NK-92 (cell line): ENCODE measurements around the gene PCDHGB3.
"Not testable (repeated sequence)": the region's sequence is repeated elsewhere in the genome, so short reads cannot be mapped to it uniquely, and the experiment has no call there.

Experiments used
- DNase-seq: peaks from one replicate; lab custom pipeline; 2025; ENCODE audit not compliant: unreplicated experiment; lab: John Stamatoyannopoulos, UW

Gene PCDHGB3

DNA sequence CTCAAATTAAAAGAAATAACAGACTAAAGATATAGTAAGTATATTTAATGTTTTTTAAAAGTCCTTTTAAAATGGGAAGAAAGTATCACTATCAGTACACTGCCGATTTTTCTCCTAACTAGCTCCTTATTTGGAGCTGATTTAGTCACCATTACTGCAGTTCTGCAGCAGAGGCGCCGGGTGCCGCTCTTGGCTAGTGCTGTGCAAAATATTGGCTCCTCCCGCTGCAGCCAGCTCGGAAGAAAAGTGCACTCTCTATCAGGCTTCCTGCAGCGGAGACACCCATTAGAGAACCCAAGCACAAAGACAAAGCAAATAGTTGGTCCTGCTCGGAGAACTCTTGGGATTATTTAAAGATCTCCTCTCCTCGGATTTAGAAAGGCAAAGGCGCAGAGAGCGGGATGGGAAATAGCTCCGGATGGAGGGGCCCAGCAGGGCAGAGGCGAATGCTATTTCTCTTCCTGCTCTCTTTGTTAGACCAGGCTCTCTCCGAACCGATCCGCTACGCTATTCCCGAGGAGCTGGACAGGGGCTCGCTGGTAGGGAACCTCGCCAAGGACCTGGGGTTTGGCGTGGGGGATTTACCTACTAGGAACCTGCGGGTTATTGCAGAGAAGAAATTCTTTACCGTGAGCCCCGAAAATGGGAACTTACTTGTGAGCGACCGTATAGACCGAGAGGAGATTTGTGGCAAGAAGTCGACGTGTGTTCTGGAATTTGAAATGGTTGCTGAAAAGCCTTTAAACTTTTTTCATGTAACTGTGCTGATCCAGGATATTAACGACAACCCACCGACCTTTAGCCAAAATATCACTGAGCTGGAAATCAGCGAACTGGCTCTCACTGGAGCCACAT lies at the start of gene PCDHGB3:
PCDHGB3 (plus strand) TSS at position 249 of the 855 bp plus-strand sequence; CDS start at position 402, 153 bp downstream.
- DNase-seq = no peak

DNA sequence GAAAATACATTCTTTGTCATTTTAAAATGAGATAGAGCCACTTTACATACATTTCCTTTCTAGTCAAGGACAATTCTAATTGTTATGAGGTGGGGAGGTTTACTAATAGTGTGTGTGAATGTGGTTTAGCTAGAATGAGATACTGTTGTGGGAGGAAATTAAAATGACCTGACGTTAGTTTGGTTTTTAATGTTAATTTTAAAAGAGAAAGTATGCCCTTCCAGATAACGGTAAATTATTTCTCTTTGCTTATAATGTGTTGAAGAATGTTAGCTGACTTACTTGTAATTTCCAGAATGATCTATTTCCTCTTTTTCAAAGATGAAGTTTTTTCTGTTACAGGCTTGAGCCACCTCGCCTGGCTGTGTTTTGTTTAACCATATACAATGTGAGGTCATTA lies 47.8 kb upstream of the PCDHGB3 start:
- no peak for DNase-seq

- DNase-seq = no peak
These were observed 43.8 kb upstream of the PCDHGB3 start for GRCh38 chr5:141326088-141326854.

DNA sequence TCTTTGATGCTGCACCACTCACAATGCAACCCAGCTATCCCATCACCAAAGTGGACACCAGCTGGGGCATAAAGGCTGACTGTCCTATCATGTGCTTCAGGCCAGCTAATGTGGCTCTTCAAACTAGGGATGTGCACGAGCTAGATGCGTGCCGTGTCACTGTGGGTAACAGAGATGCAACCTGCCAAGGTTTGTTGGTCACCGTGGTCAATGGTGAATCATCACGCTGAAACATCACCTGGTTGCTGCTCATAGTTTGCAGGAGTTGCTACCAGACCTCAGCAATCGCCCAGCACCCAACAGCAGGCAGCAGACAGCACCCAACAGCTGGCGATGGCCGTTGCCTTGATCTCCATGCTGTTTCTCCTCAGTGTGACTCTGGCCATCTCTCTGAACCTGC lies 41.8 kb upstream of the PCDHGB3 start:
- DNase-seq = no peak

GRCh38 chr5:141330299-141331080 lies 39.6 kb upstream of the PCDHGB3 start, which contains the start of gene PCDHGA1:
PCDHGA1 (plus strand) TSS chr5:141330514.
- DNase-seq = no peak

DNA sequence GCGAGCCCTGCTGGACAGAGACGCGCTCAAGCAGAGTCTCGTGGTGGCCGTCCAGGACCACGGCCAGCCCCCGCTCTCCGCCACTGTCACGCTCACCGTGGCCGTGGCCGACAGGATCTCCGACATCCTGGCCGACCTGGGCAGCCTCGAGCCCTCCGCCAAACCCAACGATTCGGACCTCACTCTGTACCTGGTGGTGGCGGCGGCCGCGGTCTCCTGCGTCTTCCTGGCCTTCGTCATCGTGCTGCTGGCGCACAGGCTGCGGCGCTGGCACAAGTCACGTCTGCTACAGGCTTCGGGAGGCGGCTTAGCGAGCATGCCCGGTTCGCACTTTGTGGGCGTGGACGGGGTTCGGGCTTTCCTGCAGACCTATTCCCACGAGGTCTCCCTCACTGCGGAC lies 37.5 kb upstream of the PCDHGB3 start:
- not testable (repeated sequence) for DNase-seq

- DNase-seq = no peak
These were observed 31.3 kb upstream of the PCDHGB3 start, which contains the start of gene PCDHGA2 for GRCh38 chr5:141338538-141339306. PCDHGA2 (plus strand) TSS chr5:141338760.

DNA sequence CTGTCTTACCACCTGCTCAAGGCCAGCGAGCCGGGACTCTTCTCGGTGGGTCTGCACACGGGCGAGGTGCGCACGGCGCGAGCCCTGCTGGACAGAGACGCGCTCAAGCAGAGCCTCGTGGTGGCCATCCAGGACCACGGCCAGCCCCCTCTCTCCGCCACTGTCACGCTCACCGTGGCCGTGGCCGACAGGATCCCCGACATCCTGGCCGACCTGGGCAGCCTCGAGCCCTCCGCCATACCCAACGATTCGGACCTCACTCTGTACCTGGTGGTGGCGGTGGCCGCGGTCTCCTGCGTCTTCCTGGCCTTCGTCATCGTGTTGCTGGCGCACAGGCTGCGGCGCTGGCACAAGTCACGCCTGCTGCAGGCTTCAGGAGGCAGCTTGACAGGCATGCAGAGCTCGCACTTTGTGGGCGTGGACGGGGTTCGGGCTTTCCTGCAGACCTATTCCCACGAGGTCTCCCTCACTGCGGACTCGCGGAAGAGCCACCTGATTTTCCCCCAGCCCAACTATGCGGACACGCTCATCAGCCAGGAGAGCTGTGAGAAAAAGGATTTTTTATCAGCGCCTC lies 29.2 kb upstream of the PCDHGB3 start:
- not testable (repeated sequence) for DNase-seq

DNA sequence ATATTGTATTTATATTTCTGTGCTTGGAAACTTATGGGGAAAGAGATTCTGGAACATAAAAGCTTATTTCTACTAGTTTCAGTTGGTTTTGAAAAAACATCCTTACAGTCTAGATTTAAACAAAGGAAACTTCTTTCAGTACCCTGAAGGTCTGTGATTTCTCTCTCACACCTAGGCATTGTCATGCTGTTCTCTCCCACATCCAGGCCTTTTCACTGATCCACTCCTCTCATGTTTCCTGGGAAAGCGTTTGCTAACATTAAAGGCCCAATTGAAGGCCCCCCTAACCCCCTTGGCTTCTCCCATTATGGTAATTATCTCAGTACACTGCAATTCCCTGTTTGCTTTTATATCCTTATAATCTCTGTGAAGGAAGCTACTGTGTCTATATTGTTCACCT lies 27.3 kb upstream of the PCDHGB3 start:
- no peak for DNase-seq

GRCh38 chr5:141343242-141343952 lies 26.6 kb upstream of the PCDHGB3 start, which contains the start of gene PCDHGA3:
PCDHGA3 (plus strand) TSS chr5:141343829; CDS start chr5:141344034, 205 bp downstream.
- no peak for DNase-seq

GRCh38 chr5:141343953-141344463 lies 26.0 kb upstream of the PCDHGB3 start:
- no peak for DNase-seq

DNA sequence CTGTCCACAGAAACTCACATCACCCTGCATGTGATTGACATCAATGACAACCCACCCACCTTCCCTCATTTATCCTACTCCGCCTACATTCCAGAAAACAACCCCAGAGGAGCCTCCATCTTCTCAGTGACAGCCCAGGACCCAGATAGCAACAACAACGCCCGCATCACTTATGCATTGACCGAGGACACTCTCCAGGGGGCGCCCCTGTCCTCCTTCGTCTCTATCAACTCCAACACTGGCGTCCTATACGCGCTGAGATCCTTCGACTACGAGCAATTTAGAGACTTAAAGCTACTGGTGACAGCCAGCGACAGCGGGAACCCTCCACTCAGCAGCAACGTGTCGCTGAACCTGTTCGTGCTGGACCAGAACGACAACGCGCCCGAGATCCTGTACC lies 24.7 kb upstream of the PCDHGB3 start:
- no peak for DNase-seq

GRCh38 chr5:141346017-141346416 lies 24.0 kb upstream of the PCDHGB3 start:
- not testable (repeated sequence) for DNase-seq

DNA sequence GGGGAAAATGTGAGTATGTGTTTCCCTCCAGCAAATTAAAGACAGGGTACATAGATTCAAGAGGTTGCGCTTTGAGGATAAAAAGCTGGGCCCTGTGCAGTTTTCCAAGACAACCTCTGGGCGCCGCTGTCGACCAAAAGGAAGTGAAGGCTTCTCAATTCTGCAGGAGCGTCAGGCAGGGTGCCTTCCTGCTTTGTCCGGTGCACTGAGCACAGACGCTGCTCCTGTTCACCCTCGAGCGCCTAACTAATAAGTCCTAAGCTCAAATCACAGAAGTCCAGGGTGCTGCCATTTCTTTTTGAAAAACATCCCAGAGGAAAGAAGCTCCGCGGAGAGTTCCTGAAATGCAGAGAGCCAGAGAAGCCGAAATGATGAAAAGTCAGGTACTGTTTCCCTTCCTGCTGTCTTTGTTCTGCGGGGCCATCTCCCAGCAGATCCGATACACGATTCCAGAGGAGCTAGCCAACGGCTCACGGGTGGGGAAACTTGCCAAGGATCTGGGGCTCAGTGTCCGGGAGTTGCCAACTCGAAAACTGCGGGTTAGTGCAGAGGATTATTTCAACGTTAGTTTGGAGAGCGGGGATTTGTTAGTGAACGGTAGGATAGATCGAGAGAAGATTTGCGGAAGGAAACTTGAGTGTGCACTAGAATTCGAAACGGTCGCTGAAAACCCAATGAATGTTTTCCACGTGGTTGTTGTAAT lies 20.0 kb upstream of the PCDHGB3 start, which contains the start of gene PCDHGB1:
PCDHGB1 (plus strand) TSS at position 183 of the 703 bp plus-strand sequence; CDS start at position 345, 162 bp downstream.
- DNase-seq = no peak

GRCh38 chr5:141351591-141351990 lies 18.5 kb upstream of the PCDHGB3 start:
- DNase-seq = no peak

- DNase-seq = no peak
These were observed 15.1 kb upstream of the PCDHGB3 start, which contains the start of gene PCDHGA4 for GRCh38 chr5:141354900-141355469. PCDHGA4 (plus strand) TSS chr5:141355021; CDS start chr5:141355108, 87 bp downstream.

DNA sequence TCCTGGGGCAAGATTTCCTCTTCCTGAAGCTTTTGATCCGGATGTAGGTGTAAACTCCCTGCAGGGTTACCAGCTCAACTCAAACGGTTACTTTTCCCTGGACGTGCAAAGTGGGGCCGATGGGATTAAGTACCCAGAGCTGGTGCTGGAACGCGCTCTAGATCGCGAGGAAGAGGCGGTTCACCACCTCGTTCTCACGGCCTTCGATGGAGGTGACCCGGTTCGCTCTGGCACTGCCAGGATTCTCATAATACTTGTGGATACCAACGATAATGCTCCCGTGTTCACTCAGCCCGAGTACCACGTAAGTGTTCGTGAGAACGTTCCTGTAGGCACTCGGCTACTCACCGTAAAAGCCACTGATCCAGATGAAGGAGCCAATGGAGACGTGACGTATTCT lies 14.4 kb upstream of the PCDHGB3 start:
- DNase-seq = no peak

DNA sequence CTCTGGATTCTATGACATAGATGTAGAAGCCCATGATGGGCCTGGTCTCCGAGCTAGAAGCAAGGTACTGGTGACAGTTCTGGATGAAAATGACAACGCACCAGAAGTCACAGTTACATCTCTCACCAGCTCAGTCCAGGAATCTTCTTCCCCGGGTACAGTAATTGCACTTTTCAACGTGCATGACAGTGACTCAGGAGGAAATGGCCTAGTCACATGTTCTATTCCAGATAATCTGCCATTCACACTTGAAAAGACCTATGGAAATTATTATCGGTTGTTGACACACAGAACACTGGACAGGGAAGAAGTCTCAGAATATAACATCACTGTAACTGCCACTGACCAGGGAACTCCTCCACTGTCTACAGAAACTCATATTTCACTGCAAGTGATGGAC lies 13.9 kb upstream of the PCDHGB3 start:
- no peak for DNase-seq
